H1 (cell line): ENCODE measurements around the gene MIB1. TPM values are rescaled to one million over a fixed set of nuclear protein-coding genes. Genes with fewer than 3 reads are reported as not detected.

ENCODE experiments used
- CTCF ChIA-PET: fragments of 300-600 bp; sonication (Branson Sonifier 250); formaldehyde crosslinking; loops from one replicate; lab custom pipeline; 2021; ENCODE audit not compliant: partially characterized antibody; lab: Charles Lee
- POLR2A ChIA-PET: fragments of 300-600 bp; sonication (Branson Sonifier 250); formaldehyde crosslinking; loops from one replicate; lab custom pipeline; 2021; ENCODE audit warnings: inconsistent platforms; ENCODE audit not compliant: partially characterized antibody; lab: Charles Lee
- DNase-seq, 2 experiments: peaks; one replicate each; pipeline versions ENCODE4 v3.0.0 to v3.0.0-alpha.2; 2010 to 2022; ENCODE audit warnings: low spot score in 2 of 2, low read depth in 1 of 2, mixed read lengths in 1 of 2
- FAIRE-seq: peaks from 2 replicates; lab custom pipeline; 2011; peaks lifted over from hg19 to GRCh38; lab: Jason Lieb, UNC
- H2AFZ ChIP-seq: 2 replicates; pipeline ENCODE4 v1.8.1; 2012; ENCODE audit warnings: low read length, inconsistent platforms
- H2AK5ac ChIP-seq: 2 replicates; pipeline ENCODE4 v1.6.1; 2013; ENCODE audit warnings: low read depth, low read length
- H2BK120ac ChIP-seq: replicated peaks from 2 replicates; pipeline ENCODE3; 2013; ENCODE audit warnings: low read depth, low read length, inconsistent platforms
- H2BK12ac ChIP-seq: 2 replicates; pipeline ENCODE4 v1.6.1; 2013; ENCODE audit warnings: low read depth, low read length
- H2BK15ac ChIP-seq: 2 replicates; pipeline ENCODE4 v1.6.1; 2013; ENCODE audit warnings: low read length
- H2BK20ac ChIP-seq: 2 replicates; pipeline ENCODE4 v1.6.1; 2013; ENCODE audit warnings: low read length
- H2BK5ac ChIP-seq: 2 replicates; pipeline ENCODE4 v1.6.1; 2013; ENCODE audit warnings: low read depth, low read length
- H3K14ac ChIP-seq: 2 replicates; pipeline ENCODE4 v1.6.1; 2013; ENCODE audit warnings: inconsistent platforms; ENCODE audit not compliant: insufficient read length
- H3K18ac ChIP-seq: 2 replicates; pipeline ENCODE4 v1.6.1; 2013; ENCODE audit warnings: low read length; ENCODE audit errors: extremely low read depth
- H3K23ac ChIP-seq: 2 replicates; pipeline ENCODE4 v1.6.1; 2013; ENCODE audit warnings: inconsistent platforms; ENCODE audit not compliant: insufficient read length
- H3K23me2 ChIP-seq: 2 replicates; pipeline ENCODE4 v1.6.1; 2013; ENCODE audit warnings: low read depth, low read length
- H3K27ac ChIP-seq: 2 replicates; pipeline ENCODE4 v1.6.1; 2011; ENCODE audit warnings: low read depth, low read length, inconsistent platforms
- H3K27me3 ChIP-seq, 4 experiments: replicated peaks in 1 of 4; 1 replicate in 1 of 4; 2 replicates in 3 of 4; pipeline versions ENCODE4 v1.6.1 to v1.8.1; 2011 to 2013; ENCODE audit warnings: low read length in 3 of 4, mild to moderate bottlenecking in 3 of 4, inconsistent platforms in 2 of 4, mixed read lengths in 2 of 4, moderate library complexity in 1 of 4; ENCODE audit not compliant: control insufficient read depth in 3 of 4, insufficient read depth in 3 of 4; ENCODE audit errors: extremely low read depth in 1 of 4
- H3K36me3 ChIP-seq, 4 experiments: 2 replicates each; pipeline versions ENCODE4 v1.6.1 to v1.8.1; 2011 to 2013; ENCODE audit warnings: mild to moderate bottlenecking in 4 of 4, low read length in 3 of 4, moderate library complexity in 2 of 4, control low read depth in 1 of 4, inconsistent platforms in 1 of 4; ENCODE audit not compliant: insufficient read depth in 4 of 4, control insufficient read depth in 2 of 4
- H3K4ac ChIP-seq: replicated peaks from 2 replicates; pipeline ENCODE3; 2013; ENCODE audit warnings: low read length, low read depth, mixed read lengths, inconsistent platforms; ENCODE audit not compliant: insufficient read length
- H3K4me1 ChIP-seq, 4 experiments: replicated peaks in 1 of 4; 1 replicate in 1 of 4; 2 replicates in 3 of 4; pipeline versions ENCODE4 v1.6.1 to v1.8.1; 2011 to 2013; ENCODE audit warnings: low read length in 3 of 4, inconsistent platforms in 2 of 4, mixed read lengths in 1 of 4; ENCODE audit not compliant: insufficient read depth in 4 of 4, control insufficient read depth in 3 of 4
- H3K4me2 ChIP-seq, 2 experiments: 2 replicates each; pipeline versions ENCODE4 v1.6.1 to v1.8.1; 2011 to 2013; ENCODE audit warnings: low read depth in 2 of 2, low read length in 2 of 2, control low read depth in 1 of 2, inconsistent platforms in 1 of 2, mild to moderate bottlenecking in 1 of 2; ENCODE audit not compliant: insufficient read depth in 1 of 2
- H3K4me3 ChIP-seq, 4 experiments: fragments of 200-600, 300-600 bp in 1 of 4; sonication (generic), shearing (Covaris generic), sonication (Bioruptor Twin) in 1 of 4; 2 replicates each; pipeline versions ENCODE4 v1.5.1 to v1.8.1; 2011 to 2016; ENCODE audit warnings: low read length in 4 of 4, low read depth in 3 of 4, control low read depth in 2 of 4, inconsistent platforms in 2 of 4, mild to moderate bottlenecking in 2 of 4, mixed read lengths in 1 of 4, moderate library complexity in 1 of 4; ENCODE audit not compliant: insufficient read depth in 2 of 4; ENCODE audit errors: extremely low read depth in 1 of 4
- H3K56ac ChIP-seq: replicated peaks from 2 replicates; pipeline ENCODE3; 2013; ENCODE audit warnings: low read depth, mild to moderate bottlenecking, mixed read lengths, low read length, inconsistent platforms; ENCODE audit not compliant: insufficient read length
- H3K79me1 ChIP-seq: 2 replicates; pipeline ENCODE4 v1.6.1; 2013; ENCODE audit warnings: low read depth, low read length, control low read depth
- H3K79me2 ChIP-seq, 2 experiments: 2 replicates each; pipeline versions ENCODE4 v1.6.1 to v1.8.1; 2012 to 2013; ENCODE audit warnings: low read length in 2 of 2, mild to moderate bottlenecking in 2 of 2, inconsistent platforms in 1 of 2; ENCODE audit not compliant: insufficient read depth in 2 of 2, control insufficient read depth in 1 of 2
- H3K9ac ChIP-seq, 4 experiments: replicated peaks in 1 of 4; 1 replicate in 1 of 4; 2 replicates in 3 of 4; pipeline versions ENCODE4 v1.6.1 to v1.8.1; 2011 to 2013; ENCODE audit warnings: low read depth in 3 of 4, low read length in 3 of 4, control low read depth in 2 of 4, mild to moderate bottlenecking in 2 of 4, moderate library complexity in 2 of 4, inconsistent platforms in 1 of 4; ENCODE audit errors: extremely low read depth in 1 of 4
- H3K9me3 ChIP-seq, 2 experiments: 2 replicates each; pipeline versions ENCODE4 v1.6.1 to v1.8.1; 2012 to 2013; ENCODE audit warnings: mild to moderate bottlenecking in 2 of 2, moderate library complexity in 2 of 2, control low read depth in 1 of 2, inconsistent platforms in 1 of 2, low read depth in 1 of 2, low read length in 1 of 2, mixed read lengths in 1 of 2; ENCODE audit not compliant: insufficient read depth in 2 of 2
- H4K20me1 ChIP-seq, 2 experiments: replicated peaks in 1 of 2; 2 replicates each; pipeline versions ENCODE3 to v1.8.1; 2011 to 2013; ENCODE audit warnings: inconsistent platforms in 2 of 2, low read length in 2 of 2, mild to moderate bottlenecking in 1 of 2; ENCODE audit not compliant: insufficient read depth in 2 of 2, control insufficient read depth in 1 of 2
- H4K5ac ChIP-seq: 2 replicates; pipeline ENCODE4 v1.6.1; 2013; ENCODE audit warnings: low read length, low read depth, mixed read lengths, inconsistent platforms; ENCODE audit not compliant: insufficient read length
- H4K8ac ChIP-seq: 2 replicates; pipeline ENCODE4 v1.8.0; 2013; ENCODE audit warnings: mild to moderate bottlenecking, moderate library complexity, low read length, inconsistent platforms; ENCODE audit not compliant: insufficient read depth; ENCODE audit errors: extremely low read depth
- H4K91ac ChIP-seq: replicated peaks from 2 replicates; pipeline ENCODE3; 2013; ENCODE audit warnings: low read length, mixed read lengths, inconsistent platforms; ENCODE audit not compliant: insufficient read length
- BCL11A ChIP-seq, 2 experiments: IDR thresholded peaks; one replicate each; pipeline ENCODE4 v1.6.1; 2011; ENCODE audit warnings: low read depth in 2 of 2, low read length in 2 of 2, mild to moderate bottlenecking in 2 of 2
- EP300 ChIP-seq, 2 experiments: IDR thresholded peaks; 1 replicate in 1 of 2; 2 replicates in 1 of 2; pipeline ENCODE4 v1.6.1; 2011 to 2012; ENCODE audit warnings: low read depth in 2 of 2, low read length in 2 of 2, mild to moderate bottlenecking in 2 of 2, borderline replicate concordance in 1 of 2, inconsistent platforms in 1 of 2, moderate library complexity in 1 of 2
- FOSL1 ChIP-seq: IDR thresholded peaks from 2 replicates; pipeline ENCODE4 v1.6.1; 2011; ENCODE audit warnings: mild to moderate bottlenecking, low read depth, low read length, moderate library complexity; ENCODE audit not compliant: insufficient read depth
- KDM1A ChIP-seq: fragments of 200-600, 300-600 bp; sonication (generic); IDR thresholded peaks from 2 replicates; pipeline ENCODE4 v1.7.1; 2016; ENCODE audit warnings: mild to moderate bottlenecking, low read length, borderline replicate concordance
- SAP30 ChIP-seq: fragments of 300-600 bp; sonication (generic); IDR thresholded peaks from 2 replicates; pipeline ENCODE4 v1.7.1; 2012; ENCODE audit warnings: low read length, moderate library complexity, mild to moderate bottlenecking, inconsistent platforms; ENCODE audit not compliant: insufficient read depth, insufficient replicate concordance
- SIRT6 ChIP-seq: IDR thresholded peaks from one replicate; pipeline ENCODE4 v1.7.1; 2012; ENCODE audit warnings: low read length, inconsistent platforms
- SP1 ChIP-seq: IDR thresholded peaks from 2 replicates; pipeline ENCODE4 v1.6.1; 2011; ENCODE audit warnings: low read depth, low read length
- WGBS, 2 experiments: shearing (Covaris generic) in 1 of 2; methylation state at CpG; one replicate each; pipeline versions ENCODE4 v1.1.6 to v1.1.7; 2013 to 2015; ENCODE audit warnings: low lambda C conversion rate in 2 of 2, mixed read lengths in 2 of 2, inconsistent platforms in 1 of 2, low coverage in 1 of 2, missing lambda C conversion rate in 1 of 2; ENCODE audit not compliant: insufficient replicate concordance in 2 of 2, insufficient coverage in 1 of 2, insufficient read length in 1 of 2; ENCODE audit errors: extremely low coverage in 1 of 2, missing lambda C conversion rate in 1 of 2; 5-methylcytosine and 5-hydroxymethylcytosine counted together
- polyA plus RNA-seq, 7 experiments: library from polyadenylated mRNA; depleted of rRNA in 3 of 7; stranded (reverse) in 5 of 7; unstranded in 2 of 7; fragments of >200 nt in 5 of 7; fragments of 200-250 nt in 2 of 7; gene quantifications; 1 replicate in 5 of 7; 2 replicates in 1 of 7; 4 replicates in 1 of 7; pipeline versions ENCODE4 v1.2.1 to v1.2.3, GENCODE V29; 2011 to 2013; ENCODE audit warnings: missing spikeins in 2 of 7, mixed read lengths in 2 of 7
- total RNA-seq: library from RNA; stranded (reverse); fragmentation: NEBNext Ultra II Directional; extraction: Animal tissue kit (Norgen Biotek cat#: 25700); gene quantifications from 2 replicates; pipeline ENCODE4 v1.2.1, GENCODE V29; 2021

MIB1 gene
- total and polyA plus RNA-seq, 2 of the 8 experiments (the other 6 are each of a cell fraction or from before 2014, with no cell fraction given) = 8.2 to 60.3 TPM

- no peak overlapping the region for H3K18ac ChIP-seq
- H2AFZ ChIP-seq = no peak overlapping the region
- H4K8ac ChIP-seq = no peak overlapping the region
- H2BK5ac ChIP-seq = no peak overlapping the region
- no peak overlapping the region for H3K56ac ChIP-seq
- H2BK120ac ChIP-seq = no peak overlapping the region
- no peak overlapping the region for H4K5ac ChIP-seq
- DNase-seq (no peak), FAIRE-seq (no peak)
- no peaks in the 10 kb centered on the region for H3K36me3 ChIP-seq
- no peak overlapping the region for H2BK15ac ChIP-seq
- no peak overlapping the region for H3K23ac ChIP-seq
- H3K9me3 ChIP-seq = no peaks in the 10 kb centered on the region
- ChIA-PET POLR2A (no interaction called here), CTCF (interaction anchor here (1.5 kb wide), 1 partner anchor 11 kb away, joined by 3 read pairs; no protein-coding TSS in a partner anchor)
- H2BK12ac ChIP-seq = no peak overlapping the region
- H2BK20ac ChIP-seq = no peak overlapping the region
- H3K4me2 ChIP-seq = no peak overlapping the region
- H3K9ac ChIP-seq = no peak overlapping the region
- 87% methylated on average over 3 of the region's 3 CpGs; no CpG with 5 or more reads in 1 of the 2 experiments for WGBS, 2 experiments
- H4K91ac ChIP-seq = no peak overlapping the region
- no peak overlapping the region for H3K14ac ChIP-seq
- H3K4ac ChIP-seq = no peak overlapping the region
- no peak overlapping the region for H2AK5ac ChIP-seq
- no peak overlapping the region for H3K4me3 ChIP-seq
- no peak overlapping the region for H3K27ac ChIP-seq
- peaks cover 6% of the 10 kb centered on the region for H3K79me1 ChIP-seq
- H3K4me1 ChIP-seq = peaks cover 0 to 5% (median 4%) of the 10 kb centered on the region in 4 experiments; a peak in 2 of 7 replicates
- H4K20me1 ChIP-seq = peaks cover 9 to 15% of the 10 kb centered on the region in 2 experiments
- no peaks in the 10 kb centered on the region for H3K23me2 ChIP-seq
- peaks cover 13 to 96% of the 10 kb centered on the region in 2 experiments for H3K79me2 ChIP-seq
- no peaks in the 10 kb centered on the region for H3K27me3 ChIP-seq
- TF ChIP-seq KDM1A = peak; percentile 83
- TF ChIP-seq SAP30 = no peak
- no peak for TF ChIP-seq BCL11A (IDR thresholded peaks at IDR 0.05; ENCODE audit: low read depth in 2 of 2, low read length in 2 of 2)
- TF ChIP-seq EP300 (IDR thresholded peaks at IDR 0.05; ENCODE audit: borderline replicate concordance in 1 of 2, low read depth in 2 of 2, low read length in 2 of 2) = no peak
- TF ChIP-seq SIRT6 = no peak
- TF ChIP-seq FOSL1 = no peak
- no peak for TF ChIP-seq SP1
Measured at GRCh38 chr18:21757833-21758232, 17.2 kb downstream of the MIB1 start.
